Neural progenitor cell (in vitro differentiated cells): ENCODE data around the gene DXO. TPM values are rescaled to one million over a fixed set of nuclear protein-coding genes. Genes with fewer than 3 reads are reported as not detected.
"Not testable (repeated sequence)": the region's sequence is repeated elsewhere in the genome, so short reads cannot be mapped to it uniquely, and the experiment has no call there.

Experiments used
- DNase-seq: peaks from one replicate; pipeline ENCODE4 v3.0.0-alpha.2; 2016; ENCODE audit warnings: low spot score
- H2AFZ ChIP-seq: fragments of 200-600 bp; sonication (generic); replicated peaks from 2 replicates; pipeline ENCODE4 v1.6.1; 2016; ENCODE audit warnings: antibody characterized with exemption
- H3F3A ChIP-seq: fragments of 200-600 bp; sonication (generic); 2 replicates; pipeline ENCODE4 v1.6.1; 2016; ENCODE audit warnings: antibody characterized with exemption, low read depth
- H3K27ac ChIP-seq: fragments of 200-600 bp; sonication (generic); 2 replicates; pipeline ENCODE4 v1.5.1; 2016; ENCODE audit warnings: mild to moderate bottlenecking
- H3K27me3 ChIP-seq: fragments of 200-600 bp; sonication (generic); 2 replicates; pipeline ENCODE4 v1.6.1; 2016; ENCODE audit warnings: mild to moderate bottlenecking, moderate library complexity
- H3K36me3 ChIP-seq: fragments of 200-600 bp; sonication (generic); 2 replicates; pipeline ENCODE4 v1.5.1; 2016
- H3K4me1 ChIP-seq: fragments of 200-600 bp; sonication (generic); 2 replicates; pipeline ENCODE4 v1.6.1; 2016; ENCODE audit warnings: mixed run types
- H3K4me2 ChIP-seq: fragments of 200-600 bp; sonication (generic); 2 replicates; pipeline ENCODE4 v1.6.1; 2016
- H3K4me3 ChIP-seq: fragments of 200-600 bp; sonication (generic); 2 replicates; pipeline ENCODE4 v1.5.1; 2016
- H3K79me2 ChIP-seq: fragments of 200-600 bp; sonication (generic); 2 replicates; pipeline ENCODE4 v1.6.1; 2016; ENCODE audit warnings: low read depth
- H3K9ac ChIP-seq: fragments of 200-600 bp; sonication (generic); 2 replicates; pipeline ENCODE4 v1.6.1; 2016
- H3K9me3 ChIP-seq: fragments of 200-600 bp; sonication (generic); 2 replicates; pipeline ENCODE4 v1.5.1; 2016; ENCODE audit warnings: low read depth
- H4K20me1 ChIP-seq: fragments of 200-600 bp; sonication (generic); 2 replicates; pipeline ENCODE4 v1.6.1; 2016; ENCODE audit warnings: low read depth
- H3K27ac Mint-ChIP-seq: 3 replicates; pipeline ENCODE4 v1.8.0; 2021; ENCODE audit warnings: mixed read lengths
- H3K27me3 Mint-ChIP-seq: 2 replicates; pipeline ENCODE4 v1.8.0; 2022; ENCODE audit warnings: low read depth, mild to moderate bottlenecking, inconsistent platforms, moderate library complexity, mixed read lengths; ENCODE audit not compliant: insufficient read depth
- H3K36me3 Mint-ChIP-seq: 3 replicates; pipeline ENCODE4 v1.8.0; 2021; ENCODE audit warnings: mixed read lengths
- H3K4me1 Mint-ChIP-seq: 3 replicates; pipeline ENCODE4 v1.8.0; 2021; ENCODE audit warnings: mixed read lengths
- H3K4me3 Mint-ChIP-seq: 3 replicates; pipeline ENCODE4 v1.8.0; 2021; ENCODE audit warnings: mild to moderate bottlenecking, moderate library complexity, mixed read lengths
- H3K9me3 Mint-ChIP-seq: 3 replicates; pipeline ENCODE4 v1.8.0; 2020; ENCODE audit warnings: mixed read lengths
- total RNA-seq: library from RNA; depleted of rRNA; stranded (reverse); fragments of >200 nt; gene quantifications from 2 replicates; pipeline ENCODE4 v1.2.3, GENCODE V29; 2015; ENCODE audit warnings: low replicate concordance

Gene DXO
- total RNA-seq, 1 donor from 2014 or later = 10.2 TPM

- not testable (repeated sequence) for H3K4me3 Mint-ChIP-seq, H3K4me3 ChIP-seq, H3K4me1 ChIP-seq, H3F3A ChIP-seq, H3K27me3 Mint-ChIP-seq, H2AFZ ChIP-seq, H3K27ac ChIP-seq, H3K9me3 Mint-ChIP-seq, H3K27me3 ChIP-seq, H3K9me3 ChIP-seq, H3K4me2 ChIP-seq, H3K9ac ChIP-seq, H3K79me2 ChIP-seq, H3K36me3 Mint-ChIP-seq, H3K4me1 Mint-ChIP-seq, H3K27ac Mint-ChIP-seq, H3K36me3 ChIP-seq, H4K20me1 ChIP-seq, DNase-seq
Observed at GRCh38 chr6:32008037-32008436, 36.1 kb upstream of the DXO start.

GRCh38 chr6:32007086-32007485, 35.1 kb upstream of the DXO start:
- H3K4me3 Mint-ChIP-seq, H2AFZ ChIP-seq: not testable (repeated sequence)

GRCh38 chr6:32005991-32006529, 34.1 kb upstream of the DXO start:
- H3K4me2 ChIP-seq, H3K9me3 ChIP-seq, H3K27ac ChIP-seq, H3K4me1 Mint-ChIP-seq, H3K27me3 ChIP-seq, H3K9ac ChIP-seq, H2AFZ ChIP-seq, H3K36me3 ChIP-seq, H3K36me3 Mint-ChIP-seq, H4K20me1 ChIP-seq, H3K79me2 ChIP-seq, H3K27me3 Mint-ChIP-seq, H3F3A ChIP-seq, H3K4me1 ChIP-seq, H3K4me3 Mint-ChIP-seq, H3K9me3 Mint-ChIP-seq, H3K4me3 ChIP-seq, H3K27ac Mint-ChIP-seq: not testable (repeated sequence)
- DNase-seq = peak; percentile 0

More at GRCh38 chr6:32007086-32007485, 35.1 kb upstream of the DXO start:
- H4K20me1 ChIP-seq, H3K4me1 ChIP-seq, H3K9me3 ChIP-seq, H3K9me3 Mint-ChIP-seq, H3K36me3 ChIP-seq, H3K4me2 ChIP-seq, H3K27me3 ChIP-seq, H3K27ac Mint-ChIP-seq, H3K36me3 Mint-ChIP-seq, H3K9ac ChIP-seq, H3F3A ChIP-seq, H3K27me3 Mint-ChIP-seq, H3K4me3 ChIP-seq, H3K79me2 ChIP-seq, H3K27ac ChIP-seq, H3K4me1 Mint-ChIP-seq: not testable (repeated sequence)
- DNase-seq = peak; percentile 3

DNA sequence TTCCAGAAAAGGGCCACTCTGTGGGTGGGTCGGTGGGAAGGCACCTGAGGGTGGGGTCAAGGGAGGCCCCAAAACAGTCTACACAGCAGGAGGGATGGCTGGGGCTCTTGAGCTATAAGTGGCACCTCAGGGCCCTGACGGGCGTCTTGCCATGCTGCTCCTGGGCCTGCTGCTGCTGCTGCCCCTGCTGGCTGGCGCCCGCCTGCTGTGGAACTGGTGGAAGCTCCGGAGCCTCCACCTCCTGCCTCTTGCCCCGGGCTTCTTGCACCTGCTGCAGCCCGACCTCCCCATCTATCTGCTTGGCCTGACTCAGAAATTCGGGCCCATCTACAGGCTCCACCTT, 33.6 kb upstream of the DXO start:
- not testable (repeated sequence) for H3K9ac ChIP-seq, H3K36me3 ChIP-seq, H3K9me3 Mint-ChIP-seq, H3K27me3 ChIP-seq, H2AFZ ChIP-seq, H3K4me3 ChIP-seq, H3K4me1 ChIP-seq, H3K27ac ChIP-seq, H3K9me3 ChIP-seq, H3K27ac Mint-ChIP-seq, H3K4me1 Mint-ChIP-seq, H3K4me3 Mint-ChIP-seq, H3K4me2 ChIP-seq, H3K36me3 Mint-ChIP-seq, H3K79me2 ChIP-seq, H4K20me1 ChIP-seq, H3F3A ChIP-seq, H3K27me3 Mint-ChIP-seq
- DNase-seq = peak; percentile 1

GRCh38 chr6:32004864-32005537, 33.1 kb upstream of the DXO start:
- H3K27ac ChIP-seq, H3K4me3 ChIP-seq, H3K79me2 ChIP-seq, H4K20me1 ChIP-seq, H2AFZ ChIP-seq, H3K27me3 Mint-ChIP-seq, H3K4me1 Mint-ChIP-seq, H3K27ac Mint-ChIP-seq, H3K9me3 ChIP-seq, H3K36me3 ChIP-seq, H3K9ac ChIP-seq, H3K4me1 ChIP-seq, H3K4me3 Mint-ChIP-seq, H3K36me3 Mint-ChIP-seq, H3F3A ChIP-seq, DNase-seq, H3K27me3 ChIP-seq, H3K4me2 ChIP-seq, H3K9me3 Mint-ChIP-seq: not testable (repeated sequence)

GRCh38 chr6:32004393-32004792, 32.5 kb upstream of the DXO start:
- H3K27ac ChIP-seq, H3K4me1 ChIP-seq, H2AFZ ChIP-seq, H3K4me3 Mint-ChIP-seq, H3K27me3 Mint-ChIP-seq, H3K79me2 ChIP-seq, DNase-seq, H3F3A ChIP-seq, H3K9ac ChIP-seq, H3K9me3 Mint-ChIP-seq, H3K4me1 Mint-ChIP-seq, H3K36me3 ChIP-seq, H3K4me2 ChIP-seq, H3K36me3 Mint-ChIP-seq, H3K9me3 ChIP-seq, H3K4me3 ChIP-seq, H3K27me3 ChIP-seq, H4K20me1 ChIP-seq, H3K27ac Mint-ChIP-seq: not testable (repeated sequence)

DNA sequence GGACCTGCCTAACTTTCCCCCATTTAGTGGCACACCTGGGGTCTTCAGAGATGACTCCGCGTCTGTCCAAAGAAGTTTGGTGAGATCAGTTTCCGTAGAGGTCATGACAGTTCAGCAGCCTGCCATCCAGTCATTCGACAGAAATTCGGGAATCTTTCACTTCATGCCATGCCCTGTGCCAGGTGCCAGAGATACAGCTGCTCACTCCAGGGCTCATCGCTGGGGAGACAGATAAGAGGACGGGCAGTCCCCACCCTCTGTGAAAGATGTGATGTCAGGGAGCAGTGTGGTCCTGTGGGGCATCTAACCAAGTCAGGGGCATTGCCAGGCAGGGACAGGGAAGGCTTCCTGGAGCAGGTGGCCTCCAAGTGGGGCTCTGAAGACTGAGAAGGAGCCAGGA, 31.4 kb upstream of the DXO start:
- not testable (repeated sequence) for DNase-seq, H3K27me3 ChIP-seq, H3K79me2 ChIP-seq, H2AFZ ChIP-seq, H3K4me3 ChIP-seq, H3K27ac ChIP-seq, H3K4me1 Mint-ChIP-seq, H3K9ac ChIP-seq, H3K9me3 ChIP-seq, H3K27ac Mint-ChIP-seq, H3K4me1 ChIP-seq, H3K27me3 Mint-ChIP-seq, H3K36me3 ChIP-seq, H4K20me1 ChIP-seq, H3K4me2 ChIP-seq, H3K36me3 Mint-ChIP-seq, H3K9me3 Mint-ChIP-seq, H3K4me3 Mint-ChIP-seq, H3F3A ChIP-seq

- H3K27me3 Mint-ChIP-seq, H3K4me1 Mint-ChIP-seq, H3K4me1 ChIP-seq, H3K36me3 Mint-ChIP-seq, H3K4me3 Mint-ChIP-seq, H3K36me3 ChIP-seq, H3K27me3 ChIP-seq, DNase-seq, H3K27ac Mint-ChIP-seq, H3K9me3 Mint-ChIP-seq, H2AFZ ChIP-seq, H3K4me3 ChIP-seq, H3K9me3 ChIP-seq, H4K20me1 ChIP-seq, H3K9ac ChIP-seq, H3F3A ChIP-seq, H3K79me2 ChIP-seq, H3K4me2 ChIP-seq, H3K27ac ChIP-seq: not testable (repeated sequence)
Observed at GRCh38 chr6:32002546-32003268, 30.8 kb upstream of the DXO start.
